Neural crest cell (in vitro differentiated cells): ENCODE measurements around the gene IQCC. TPM values are rescaled to one million over a fixed set of nuclear protein-coding genes. Genes with fewer than 3 reads are reported as not detected.

ENCODE experiments used
- DNase-seq: peaks from one replicate; pipeline ENCODE4 v3.0.0; 2021; ENCODE audit warnings: low read depth, mixed read lengths, low spot score
- H3K27ac Mint-ChIP-seq: one replicate; pipeline ENCODE4 v1.8.0; 2021; ENCODE audit warnings: mild to moderate bottlenecking, mixed read lengths; ENCODE audit not compliant: unreplicated experiment
- H3K27me3 Mint-ChIP-seq: 2 replicates; pipeline ENCODE4 v1.8.0; 2021; ENCODE audit warnings: low read depth, mild to moderate bottlenecking, mixed read lengths
- H3K36me3 Mint-ChIP-seq: 2 replicates; pipeline ENCODE4 v1.8.0; 2021; ENCODE audit warnings: low read depth, mild to moderate bottlenecking, mixed read lengths
- H3K4me1 Mint-ChIP-seq: 2 replicates; pipeline ENCODE4 v1.8.0; 2021; ENCODE audit warnings: mixed read lengths
- H3K4me3 Mint-ChIP-seq: one replicate; pipeline ENCODE4 v1.8.0; 2021; ENCODE audit warnings: mild to moderate bottlenecking, mixed read lengths
- H3K9me3 Mint-ChIP-seq: 2 replicates; pipeline ENCODE4 v1.8.0; 2021; ENCODE audit warnings: mixed read lengths
- CTCF ChIP-seq: fragments of 200-600 bp; sonication (generic); conservative IDR thresholded peaks from 2 replicates; pipeline ENCODE4 v1.5.0; 2021; ENCODE audit warnings: antibody characterized with exemption, mild to moderate bottlenecking
- total RNA-seq: library from RNA; stranded (reverse); gene quantifications from 2 replicates; pipeline ENCODE4 v1.2.1, GENCODE V29; 2021

The IQCC gene
- total RNA-seq, 1 donor from 2014 or later, result 7.8 TPM

GRCh38 chr1:32232558-32233304 lies 27.3 kb downstream of the IQCC start:
- Mint-ChIP-seq H3K36me3 (peaks cover 11% of the 10 kb centered on the region), H3K4me3 (no peak overlapping the region), H3K27ac (no peak overlapping the region), H3K9me3 (no peaks in the 10 kb centered on the region), H3K4me1 (no peaks in the 10 kb centered on the region), H3K27me3 (no peaks in the 10 kb centered on the region)
- TF ChIP-seq CTCF, result no peak
- DNase-seq, result no peak

- no peak for TF ChIP-seq CTCF
- H3K4me1 Mint-ChIP-seq, result peaks cover 9% of the 10 kb centered on the region
- DNase-seq, result no peak
- no peaks in the 10 kb centered on the region for H3K27me3 Mint-ChIP-seq
- no peak overlapping the region for H3K4me3 Mint-ChIP-seq
- no peaks in the 10 kb centered on the region for H3K9me3 Mint-ChIP-seq
- no peaks in the 10 kb centered on the region for H3K36me3 Mint-ChIP-seq
- H3K27ac Mint-ChIP-seq, result no peak overlapping the region
Observed at GRCh38 chr1:32234792-32235191, 29.3 kb downstream of the IQCC start.

GRCh38 chr1:32239337-32239736 lies 33.9 kb downstream of the IQCC start:
- DNase-seq, result no peak
- no peaks in the 10 kb centered on the region for H3K9me3 Mint-ChIP-seq
- no peak overlapping the region for H3K27ac Mint-ChIP-seq
- peak overlapping the region; percentile 89 for H3K4me3 Mint-ChIP-seq
- no peaks in the 10 kb centered on the region for H3K36me3 Mint-ChIP-seq
- H3K4me1 Mint-ChIP-seq, result peaks cover 32% of the 10 kb centered on the region
- TF ChIP-seq CTCF, result no peak
- no peaks in the 10 kb centered on the region for H3K27me3 Mint-ChIP-seq

GRCh38 chr1:32239790-32240139 lies 34.3 kb downstream of the IQCC start:
- no peak overlapping the region for H3K27ac Mint-ChIP-seq
- no peaks in the 10 kb centered on the region for H3K27me3 Mint-ChIP-seq
- TF ChIP-seq CTCF, result no peak
- DNase-seq, result no peak
- H3K4me3 Mint-ChIP-seq, result peak overlapping the region; percentile 89
- H3K4me1 Mint-ChIP-seq, result peaks cover 32% of the 10 kb centered on the region
- H3K9me3 Mint-ChIP-seq, result no peaks in the 10 kb centered on the region
- no peaks in the 10 kb centered on the region for H3K36me3 Mint-ChIP-seq

GRCh38 chr1:32240140-32240951 lies 34.9 kb downstream of the IQCC start:
- H3K36me3 Mint-ChIP-seq, result no peaks in the 10 kb centered on the region
- H3K4me1 Mint-ChIP-seq, result peaks cover 32% of the 10 kb centered on the region
- peak; percentile 33 for TF ChIP-seq CTCF
- peak; percentile 51 for DNase-seq
- no peaks in the 10 kb centered on the region for H3K27me3 Mint-ChIP-seq
- H3K9me3 Mint-ChIP-seq, result no peaks in the 10 kb centered on the region
- H3K27ac Mint-ChIP-seq, result no peak overlapping the region
- peak overlapping the region; percentile 89 for H3K4me3 Mint-ChIP-seq
